T-helper 1 cell treated with Interleukin-12 subunit alpha and Interleukin-12 subunit beta and Interleukin-4 antibody, amounts not matched to agents 30 μg/mL and 1 μg/mL, for 36 hours (primary cell): ENCODE data around the gene PITX1.

ENCODE experiments used
- H3K27ac Mint-ChIP-seq: one replicate; pipeline ENCODE4 v1.8.0; 2021; ENCODE audit warnings: mild to moderate bottlenecking, mixed read lengths
- H3K27me3 Mint-ChIP-seq: one replicate; pipeline ENCODE4 v1.8.0; 2021; ENCODE audit warnings: low read depth, mixed read lengths
- H3K36me3 Mint-ChIP-seq: one replicate; pipeline ENCODE4 v1.8.0; 2021; ENCODE audit warnings: low read depth, mixed read lengths
- H3K4me1 Mint-ChIP-seq: one replicate; pipeline ENCODE4 v1.8.0; 2021; ENCODE audit warnings: low read depth, mixed read lengths
- H3K4me3 Mint-ChIP-seq: one replicate; pipeline ENCODE4 v1.8.0; 2021; ENCODE audit warnings: mild to moderate bottlenecking, moderate library complexity, mixed read lengths
- H3K9me3 Mint-ChIP-seq: one replicate; pipeline ENCODE4 v1.8.0; 2021; ENCODE audit warnings: mixed read lengths

The PITX1 gene

DNA sequence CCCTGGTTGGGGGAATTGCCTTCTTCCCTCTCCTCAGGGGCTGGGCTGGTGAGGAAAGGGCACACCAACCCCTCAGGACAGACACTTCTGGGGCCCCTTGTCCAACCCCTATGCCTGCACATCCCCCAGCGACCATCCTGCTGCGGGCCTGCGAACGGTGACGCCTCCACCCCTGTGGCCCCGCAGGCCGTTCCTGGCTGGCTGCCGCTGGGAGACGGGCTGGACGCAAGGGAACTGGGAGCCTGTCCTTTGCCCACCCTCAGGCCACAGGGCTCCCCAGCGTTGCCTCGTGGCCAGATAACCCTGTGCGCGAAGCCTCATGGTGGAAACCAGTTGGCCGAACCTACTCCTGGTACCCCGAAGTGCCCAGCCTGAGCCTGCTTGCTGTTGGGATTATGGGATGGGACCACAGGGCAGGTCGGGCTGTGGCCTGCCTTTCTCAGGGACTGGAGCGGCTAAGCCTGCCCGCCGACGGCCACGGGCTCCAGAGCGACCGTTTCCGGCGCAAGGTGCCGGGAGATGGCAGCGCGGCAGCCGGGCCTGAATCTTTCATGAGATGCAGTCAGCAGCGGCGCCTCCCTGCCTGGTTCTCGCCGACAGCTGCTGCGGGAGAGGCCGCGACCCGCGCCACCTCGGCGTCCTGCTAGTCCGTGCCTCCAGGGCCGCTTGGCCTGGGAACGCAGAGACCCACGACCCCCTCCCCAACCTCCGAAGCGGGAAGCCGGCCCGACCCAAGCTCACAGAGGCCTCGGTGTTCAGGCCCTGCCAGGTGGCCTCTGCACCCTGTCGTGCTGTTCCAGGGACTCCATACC is 6.5 kb upstream of the PITX1 start:
- Mint-ChIP-seq H3K4me3 (no peak overlapping the region), H3K27me3 (peaks cover 86% of the 10 kb centered on the region), H3K9me3 (no peaks in the 10 kb centered on the region), H3K36me3 (no peaks in the 10 kb centered on the region), H3K4me1 (peaks cover 2% of the 10 kb centered on the region), H3K27ac (no peak overlapping the region)

DNA sequence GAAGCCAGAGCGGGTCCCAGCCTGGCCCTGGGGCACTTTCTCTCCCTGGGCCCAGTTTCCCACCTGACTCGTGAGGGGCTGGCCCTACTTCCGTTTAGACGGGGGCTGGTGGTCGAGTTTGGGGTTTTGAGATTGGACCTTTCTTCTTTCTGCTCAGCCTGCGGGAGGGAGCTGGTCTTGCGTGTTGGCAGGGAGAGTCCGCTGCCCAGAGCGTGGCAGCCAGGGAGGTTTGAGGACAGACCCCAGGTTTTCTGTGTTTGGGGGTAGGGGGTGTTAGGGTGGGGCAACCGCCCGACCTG is 6.0 kb upstream of the PITX1 start:
- H3K27me3 Mint-ChIP-seq = peaks cover 88% of the 10 kb centered on the region
- no peaks in the 10 kb centered on the region for H3K9me3 Mint-ChIP-seq
- H3K4me1 Mint-ChIP-seq = peaks cover 2% of the 10 kb centered on the region
- H3K27ac Mint-ChIP-seq = no peak overlapping the region
- no peaks in the 10 kb centered on the region for H3K36me3 Mint-ChIP-seq
- no peak overlapping the region for H3K4me3 Mint-ChIP-seq

DNA sequence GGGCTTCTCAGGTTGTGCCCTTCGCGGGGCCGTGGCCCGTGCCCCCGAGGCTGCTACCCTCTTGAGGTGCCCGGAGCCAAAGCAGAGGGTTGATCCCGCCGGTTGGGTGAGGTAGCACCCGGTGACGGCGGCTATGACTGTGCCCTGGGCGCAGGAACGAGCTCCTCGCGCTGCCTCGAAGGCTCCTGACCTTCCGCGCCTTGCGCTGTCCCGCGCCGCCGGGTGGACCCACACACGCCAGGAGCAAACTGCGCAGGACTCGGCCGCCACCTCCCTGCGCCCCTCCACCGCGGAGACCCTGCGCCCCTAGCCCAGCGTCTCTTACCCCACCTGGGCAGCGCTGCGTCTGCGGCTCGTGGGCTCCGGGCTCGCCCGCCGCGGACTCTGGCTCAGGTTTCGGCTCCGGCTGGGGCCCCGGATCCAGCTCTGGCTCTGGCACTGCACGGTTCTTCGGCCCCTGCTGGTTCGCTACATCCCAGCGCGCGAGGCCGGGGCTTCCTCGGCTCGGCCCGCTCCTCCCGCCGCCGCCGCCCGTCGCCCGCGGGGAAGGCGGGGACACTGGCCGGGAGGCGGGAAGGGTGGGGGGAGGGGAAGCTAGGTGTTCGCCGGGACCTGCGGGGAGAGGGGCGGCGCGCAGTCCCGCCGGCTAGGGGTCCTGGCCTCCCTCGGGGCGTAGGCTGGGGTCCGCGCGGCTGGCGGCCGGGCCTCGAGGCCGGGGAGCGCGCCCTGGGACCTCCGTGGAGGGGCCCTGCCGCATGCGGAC is 5.4 kb upstream of the PITX1 start:
- Mint-ChIP-seq H3K9me3 (no peaks in the 10 kb centered on the region), H3K4me3 (no peak overlapping the region), H3K36me3 (no peaks in the 10 kb centered on the region), H3K4me1 (peaks cover 5% of the 10 kb centered on the region), H3K27ac (no peak overlapping the region), H3K27me3 (peaks cover 89% of the 10 kb centered on the region)

DNA sequence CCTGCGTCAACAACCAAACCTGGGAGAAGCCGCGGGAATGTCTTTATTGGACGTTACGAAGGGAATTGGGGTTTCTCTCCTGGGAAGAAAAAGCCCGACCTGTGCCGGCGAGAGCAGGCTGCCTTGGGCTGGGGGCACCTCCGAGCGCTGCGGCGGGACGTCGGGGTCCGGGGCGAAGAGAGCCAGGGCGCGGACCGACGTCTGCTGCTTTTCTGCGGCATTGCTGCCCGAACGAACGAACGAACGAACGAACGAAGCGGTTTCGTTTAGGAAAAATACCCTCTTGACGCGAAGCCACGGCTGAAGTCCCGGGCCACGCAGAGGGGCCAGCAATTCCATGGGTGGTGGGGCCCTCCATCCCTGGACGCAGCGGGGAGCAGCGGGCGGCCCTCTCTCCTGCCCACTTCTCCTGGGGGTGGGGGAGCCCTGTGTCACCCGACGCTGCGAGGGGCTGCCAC is 4.8 kb upstream of the PITX1 start:
- Mint-ChIP-seq H3K27ac (no peak overlapping the region), H3K9me3 (no peaks in the 10 kb centered on the region), H3K4me3 (no peak overlapping the region), H3K4me1 (peaks cover 7% of the 10 kb centered on the region), H3K27me3 (peaks cover 85% of the 10 kb centered on the region), H3K36me3 (no peaks in the 10 kb centered on the region)

DNA sequence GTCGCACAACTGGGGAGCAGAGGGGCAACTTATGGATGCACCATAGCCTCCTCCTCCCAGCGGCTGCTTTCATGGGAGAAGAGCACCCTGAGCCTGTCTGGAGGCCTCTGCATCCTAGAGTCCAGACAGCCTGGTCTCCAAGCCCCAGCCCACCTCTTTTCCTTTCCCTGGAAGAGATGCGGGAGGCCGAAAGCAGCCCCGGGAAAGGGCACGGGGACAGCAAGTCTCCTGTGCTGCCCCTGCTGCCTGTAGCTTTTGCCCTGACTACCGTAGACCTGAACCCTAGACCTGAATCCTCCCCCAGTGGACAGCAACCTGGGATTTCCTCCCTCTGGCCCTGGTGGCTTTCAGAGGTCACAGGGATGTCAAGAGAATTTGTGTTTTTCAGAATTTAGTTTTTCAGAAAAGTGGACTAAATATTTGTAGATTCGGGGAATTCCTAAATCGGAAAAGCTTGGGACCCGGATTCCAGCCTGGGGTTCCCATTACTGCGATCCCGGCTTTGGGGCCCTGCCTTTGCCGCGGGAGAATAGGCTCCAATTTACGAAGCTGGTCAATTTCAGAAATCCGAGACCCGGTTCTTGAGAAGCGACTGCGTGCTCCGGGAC is 4.3 kb upstream of the PITX1 start:
- no peaks in the 10 kb centered on the region for H3K9me3 Mint-ChIP-seq
- H3K36me3 Mint-ChIP-seq = peaks cover under 1% of the 10 kb centered on the region
- no peak overlapping the region for H3K27ac Mint-ChIP-seq
- H3K4me3 Mint-ChIP-seq = no peak overlapping the region
- H3K4me1 Mint-ChIP-seq = peaks cover 8% of the 10 kb centered on the region
- peaks cover 82% of the 10 kb centered on the region for H3K27me3 Mint-ChIP-seq

DNA sequence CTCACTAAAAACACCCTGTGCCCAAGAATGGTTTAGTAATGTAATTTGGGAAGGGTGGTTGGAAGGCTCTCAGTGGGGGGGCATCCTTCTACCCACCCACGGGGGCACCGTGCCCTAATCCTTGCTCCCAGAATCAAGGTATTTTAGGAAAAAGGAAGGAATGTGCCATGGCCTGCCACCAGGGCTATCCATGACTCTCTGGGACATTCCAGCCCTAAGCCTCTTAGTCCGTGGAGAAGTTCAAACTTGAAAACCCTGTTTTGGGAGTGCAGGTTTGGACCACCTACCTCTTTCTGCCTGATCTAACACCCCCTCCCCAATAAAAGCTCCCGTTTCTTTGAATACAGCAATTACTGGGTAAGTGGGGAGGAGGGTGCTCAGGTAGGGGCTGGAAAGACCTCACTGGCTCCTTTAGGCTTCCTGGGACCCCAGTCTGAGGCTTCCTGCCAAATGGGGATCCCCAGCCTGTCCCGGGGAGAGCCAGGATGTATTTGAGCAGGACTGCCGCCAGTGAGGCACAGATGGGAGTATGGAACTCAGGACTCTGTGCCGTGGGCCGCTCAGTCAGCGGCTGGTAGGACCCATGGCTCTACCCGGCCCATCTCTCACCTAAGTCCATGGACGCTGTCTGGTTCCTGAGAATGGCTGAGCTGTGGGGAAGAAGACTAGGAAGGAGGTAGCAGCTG is 3.6 kb upstream of the PITX1 start:
- H3K4me1 Mint-ChIP-seq = peaks cover 10% of the 10 kb centered on the region
- H3K9me3 Mint-ChIP-seq = no peaks in the 10 kb centered on the region
- no peak overlapping the region for H3K27ac Mint-ChIP-seq
- H3K36me3 Mint-ChIP-seq = peaks cover 2% of the 10 kb centered on the region
- H3K4me3 Mint-ChIP-seq = no peak overlapping the region
- H3K27me3 Mint-ChIP-seq = peaks cover 81% of the 10 kb centered on the region

DNA sequence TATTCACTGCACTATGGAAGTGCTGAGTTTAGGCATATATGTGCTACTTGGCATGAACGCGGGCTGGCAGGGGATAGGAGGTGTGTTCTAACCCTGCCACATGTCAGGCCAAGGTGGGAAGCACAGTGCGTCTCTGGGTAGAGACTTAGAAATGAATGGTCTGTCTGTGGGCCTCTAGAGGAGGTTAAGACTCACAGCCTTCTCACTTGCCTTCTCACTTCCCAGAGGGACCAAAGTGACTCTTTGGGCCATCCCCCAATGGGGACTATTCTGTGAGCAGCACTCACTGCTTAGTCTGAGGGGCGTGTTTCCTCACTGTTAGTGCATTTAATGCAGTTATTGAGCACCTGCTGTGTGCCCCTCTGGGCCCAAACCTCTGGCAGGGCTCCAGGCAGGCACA is 2.4 kb upstream of the PITX1 start:
- no peaks in the 10 kb centered on the region for H3K9me3 Mint-ChIP-seq
- peaks cover 18% of the 10 kb centered on the region for H3K4me1 Mint-ChIP-seq
- H3K27ac Mint-ChIP-seq = no peak overlapping the region
- H3K4me3 Mint-ChIP-seq = no peak overlapping the region
- H3K27me3 Mint-ChIP-seq = peaks cover 80% of the 10 kb centered on the region
- H3K36me3 Mint-ChIP-seq = peaks cover 8% of the 10 kb centered on the region

DNA sequence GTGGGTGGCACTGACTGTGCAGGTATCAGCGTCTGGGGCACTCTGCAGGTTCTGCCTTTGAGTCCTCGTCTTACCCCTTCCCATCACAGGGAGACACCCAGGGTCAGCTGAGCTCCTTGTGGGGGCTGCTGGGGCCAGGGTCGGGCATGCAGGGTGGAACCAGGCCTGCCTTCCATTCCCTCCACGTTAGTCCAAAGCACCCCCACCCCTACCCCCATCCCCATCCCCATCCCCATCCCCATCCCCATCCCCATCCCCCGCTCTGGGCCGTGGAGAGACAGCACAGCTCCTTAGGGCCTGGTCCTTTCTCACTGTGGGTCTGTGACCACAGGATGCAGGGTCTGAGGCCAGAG is 1.6 kb upstream of the PITX1 start:
- Mint-ChIP-seq H3K36me3 (peaks cover 8% of the 10 kb centered on the region), H3K4me3 (no peak overlapping the region), H3K27me3 (peaks cover 80% of the 10 kb centered on the region), H3K27ac (no peak overlapping the region), H3K4me1 (peaks cover 22% of the 10 kb centered on the region), H3K9me3 (no peaks in the 10 kb centered on the region)

DNA sequence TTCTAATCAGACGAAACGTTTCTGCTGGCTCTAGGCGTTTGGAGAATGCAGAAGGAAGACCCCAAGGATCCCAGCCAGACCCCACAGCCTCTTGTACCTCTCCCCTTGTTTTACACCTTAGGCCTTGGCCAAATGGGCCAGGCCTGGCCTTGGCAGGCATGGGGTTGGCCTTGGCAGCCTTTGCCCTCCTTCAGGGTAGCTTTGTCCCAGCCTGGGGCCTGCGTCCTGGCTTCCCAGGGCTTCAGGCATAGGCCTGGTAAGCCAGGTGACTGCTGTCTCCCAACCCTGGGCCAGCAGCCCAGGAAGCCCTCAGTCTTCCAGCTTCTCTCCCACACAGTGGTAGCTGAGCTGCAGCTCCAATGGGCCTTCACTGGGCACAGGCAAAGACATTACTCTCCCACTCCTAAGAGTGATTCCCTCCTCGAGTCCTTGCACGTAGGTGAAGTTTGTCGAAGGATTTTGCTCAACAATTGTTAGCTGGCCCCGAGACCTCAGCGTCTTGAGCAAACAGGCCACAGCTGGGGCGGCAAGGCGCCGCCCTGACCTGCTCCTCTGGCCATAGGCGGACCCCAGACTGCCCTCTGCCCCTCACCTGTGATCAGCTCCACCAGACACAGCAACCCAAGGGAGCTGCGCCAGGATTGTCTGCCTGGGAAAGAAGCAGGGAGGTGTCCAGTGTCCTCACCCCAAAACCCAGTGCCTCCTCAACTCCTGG is 1.1 kb upstream of the PITX1 start:
- H3K27me3 Mint-ChIP-seq = peaks cover 80% of the 10 kb centered on the region
- peaks cover 26% of the 10 kb centered on the region for H3K4me1 Mint-ChIP-seq
- H3K9me3 Mint-ChIP-seq = no peaks in the 10 kb centered on the region
- peak overlapping the region; percentile 70 for H3K27ac Mint-ChIP-seq
- peaks cover 8% of the 10 kb centered on the region for H3K36me3 Mint-ChIP-seq
- peak overlapping the region; percentile 47 for H3K4me3 Mint-ChIP-seq

DNA sequence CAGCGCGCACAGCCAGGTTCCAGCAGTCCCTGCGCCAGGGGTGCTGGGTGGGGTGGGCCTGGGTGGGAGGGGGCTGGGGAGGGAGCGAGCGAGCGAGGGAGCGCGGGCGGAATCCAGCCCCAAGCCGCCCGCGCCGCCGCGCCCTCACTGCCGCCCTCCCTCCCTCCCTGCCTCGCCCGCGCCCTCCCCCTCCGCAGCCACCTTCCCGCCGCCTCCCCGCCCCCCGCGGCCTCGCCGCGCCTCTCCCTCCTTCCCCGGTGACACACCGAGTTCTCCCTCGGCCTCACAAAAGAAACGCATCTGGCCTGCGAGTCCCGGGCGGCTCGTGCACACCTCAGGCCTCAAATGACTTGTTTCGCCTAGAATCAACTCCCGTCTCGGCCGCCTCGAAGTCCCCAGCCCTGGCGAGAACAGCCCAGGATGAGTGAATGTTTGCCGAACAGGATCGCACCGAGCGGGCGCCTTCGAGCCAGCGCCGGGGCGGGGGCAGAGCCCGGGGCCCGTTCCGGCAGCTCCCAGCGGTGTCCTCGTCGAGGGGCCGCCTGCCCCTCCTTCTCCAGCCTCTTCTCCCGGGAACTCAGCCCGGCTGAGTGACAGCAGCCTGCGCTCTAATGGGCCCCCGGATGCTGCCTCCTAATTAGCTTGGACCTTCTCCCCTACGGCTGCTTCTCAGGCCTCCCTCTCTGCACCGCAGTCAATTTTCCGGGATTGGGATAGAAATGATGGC is 371 bp upstream of the PITX1 start:
- Mint-ChIP-seq H3K27ac (peak overlapping the region; percentile 70), H3K36me3 (peaks cover 12% of the 10 kb centered on the region), H3K4me1 (peaks cover 30% of the 10 kb centered on the region), H3K27me3 (peaks cover 84% of the 10 kb centered on the region), H3K4me3 (peak overlapping the region; percentile 82), H3K9me3 (no peaks in the 10 kb centered on the region)

DNA sequence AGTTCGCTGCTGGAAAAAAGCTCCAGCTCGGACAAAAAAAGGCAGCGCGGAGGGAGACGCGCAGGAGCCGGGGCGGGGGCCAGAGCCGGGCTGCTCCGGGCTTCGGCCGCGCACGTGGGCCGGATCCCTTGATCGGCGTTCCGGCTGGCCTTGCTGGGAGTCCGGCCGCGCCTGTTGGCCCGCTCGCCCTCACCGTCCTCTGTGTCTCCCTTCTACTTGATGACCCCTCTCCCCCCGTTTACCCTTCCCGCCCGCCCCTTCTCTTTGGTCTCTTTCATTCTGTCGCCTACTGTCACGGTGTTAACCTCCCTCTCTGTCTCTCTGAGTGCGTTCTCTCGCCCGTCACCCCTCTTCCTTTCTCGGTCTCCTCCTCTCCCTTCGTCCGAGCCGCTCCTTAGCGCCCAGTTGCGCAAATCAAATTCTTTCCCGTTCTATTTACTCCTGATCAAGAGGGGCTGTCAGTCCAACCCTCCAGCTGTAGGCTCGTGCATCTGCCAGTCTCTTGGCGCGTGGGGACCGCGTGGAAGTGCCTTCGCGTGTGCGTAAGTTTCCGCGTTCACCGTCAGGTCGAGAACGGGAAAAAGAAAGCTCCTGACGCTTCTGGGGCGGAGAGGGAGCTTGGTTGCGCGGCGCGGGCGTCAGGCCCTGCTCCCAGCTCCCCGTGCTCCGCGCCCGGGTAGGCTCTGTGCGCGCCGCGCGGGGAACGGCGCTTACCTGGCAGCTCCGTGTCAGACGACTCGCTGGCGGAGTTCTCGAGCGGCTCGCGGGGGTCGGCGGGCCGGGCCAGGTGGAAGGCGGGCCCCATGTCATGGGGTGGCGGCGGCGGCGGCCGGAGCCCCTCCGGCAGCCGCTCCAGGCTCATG is 798 bp downstream of the PITX1 start:
- peaks cover 85% of the 10 kb centered on the region for H3K27me3 Mint-ChIP-seq
- no peaks in the 10 kb centered on the region for H3K9me3 Mint-ChIP-seq
- peaks cover 16% of the 10 kb centered on the region for H3K36me3 Mint-ChIP-seq
- H3K27ac Mint-ChIP-seq = peak overlapping the region; percentile 67
- peak overlapping the region; percentile 87 for H3K4me3 Mint-ChIP-seq
- H3K4me1 Mint-ChIP-seq = peaks cover 31% of the 10 kb centered on the region

DNA sequence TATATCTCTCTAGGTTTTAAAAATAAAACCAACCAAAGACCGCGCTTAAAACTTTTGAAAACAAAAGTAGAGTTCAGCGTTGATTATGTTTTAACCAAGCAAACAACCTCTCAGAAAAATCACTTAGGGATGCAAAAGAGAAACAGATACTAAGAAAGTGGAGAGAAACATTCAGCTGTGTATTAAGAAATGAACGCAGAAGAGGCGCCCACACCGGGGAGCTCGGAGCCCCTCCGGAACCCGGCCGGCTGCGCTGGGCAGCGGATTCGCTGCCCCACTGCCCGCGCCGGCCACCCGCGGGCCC is 1.4 kb downstream of the PITX1 start:
- Mint-ChIP-seq H3K27me3 (peaks cover 80% of the 10 kb centered on the region), H3K4me1 (peaks cover 31% of the 10 kb centered on the region), H3K27ac (no peak overlapping the region), H3K4me3 (peak overlapping the region; percentile 73), H3K9me3 (no peaks in the 10 kb centered on the region), H3K36me3 (peaks cover 16% of the 10 kb centered on the region)
